KMS-11 (cell line): Measurements from ENCODE around the gene UPF2.

ENCODE experiments used
- H2AFZ ChIP-seq: fragments of 200-600 bp; sonication (generic); 2 replicates; pipeline ENCODE4 v1.6.1; 2016; ENCODE audit warnings: antibody characterized with exemption, mixed run types, low read depth
- H3K27ac ChIP-seq: fragments of 200-600 bp; sonication (generic); 2 replicates; pipeline ENCODE4 v1.6.1; 2016; ENCODE audit warnings: mild to moderate bottlenecking, mixed run types
- H3K27me3 ChIP-seq: fragments of 200-600 bp; sonication (generic); 2 replicates; pipeline ENCODE4 v1.6.1; 2017; ENCODE audit warnings: mild to moderate bottlenecking, low read depth, mixed run types, moderate library complexity; ENCODE audit not compliant: insufficient read depth
- H3K36me3 ChIP-seq: fragments of 200-600 bp; sonication (generic); 2 replicates; pipeline ENCODE4 v1.6.1; 2017; ENCODE audit warnings: mild to moderate bottlenecking, mixed run types; ENCODE audit not compliant: insufficient read depth
- H3K4me1 ChIP-seq: fragments of 200-600 bp; sonication (generic); 2 replicates; pipeline ENCODE4 v1.6.1; 2016; ENCODE audit warnings: mild to moderate bottlenecking, low read depth, mixed run types; ENCODE audit not compliant: poor library complexity, severe bottlenecking
- H3K4me2 ChIP-seq: fragments of 200-600 bp; sonication (generic); 2 replicates; pipeline ENCODE4 v1.7.0; 2016; ENCODE audit warnings: mild to moderate bottlenecking, mixed run types
- H3K4me3 ChIP-seq: fragments of 200-600 bp; sonication (generic); IDR thresholded peaks from 2 replicates; pipeline ENCODE4 v1.6.1; 2017; ENCODE audit warnings: low read depth, low read length, mixed read lengths; ENCODE audit not compliant: insufficient read depth
- H3K79me2 ChIP-seq: fragments of 200-600 bp; sonication (generic); 2 replicates; pipeline ENCODE4 v1.6.1; 2016; ENCODE audit warnings: low read depth, mixed run types; ENCODE audit not compliant: insufficient read depth
- H3K9ac ChIP-seq: fragments of 200-600 bp; sonication (generic); 2 replicates; pipeline ENCODE4 v1.6.1; 2016; ENCODE audit warnings: mild to moderate bottlenecking, mixed run types
- H4K20me1 ChIP-seq: fragments of 200-600 bp; sonication (generic); 2 replicates; pipeline ENCODE4 v1.6.1; 2016; ENCODE audit warnings: mild to moderate bottlenecking, mixed run types; ENCODE audit not compliant: insufficient read depth
- TF ChIP-seq, protein P1 (sequence below): fragments of 200-600 bp; sonication (generic); conservative IDR thresholded peaks from 2 replicates; pipeline ENCODE4 v1.6.1; 2017; ENCODE audit warnings: low read depth, mild to moderate bottlenecking, antibody characterized with exemption, low read length, moderate library complexity, mixed read lengths

UPF2 gene

DNA sequence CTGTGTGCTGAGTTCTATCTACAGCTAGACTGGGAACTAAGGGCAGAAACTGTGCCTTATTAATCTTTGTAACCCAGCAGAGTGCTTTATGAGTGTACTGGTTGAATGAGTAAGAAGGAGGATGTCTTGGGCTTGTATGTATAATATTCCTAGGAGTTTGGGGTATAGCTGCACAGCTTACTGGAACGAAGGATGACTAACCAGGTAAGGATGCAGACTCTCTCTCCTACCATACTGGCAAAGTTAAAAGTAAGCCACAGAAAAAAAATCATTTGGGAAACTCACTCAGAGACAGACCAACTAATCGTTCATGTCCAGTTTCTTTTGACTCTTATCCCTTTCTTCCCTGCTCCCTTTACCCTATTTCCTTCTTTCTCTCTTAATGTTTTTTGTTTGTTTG is 24.7 kb upstream of the UPF2 start:
- no peak overlapping the region for H3K27ac ChIP-seq
- peaks cover 30% of the 10 kb centered on the region for H3K4me1 ChIP-seq
- no peak overlapping the region for H3K4me2 ChIP-seq
- TF ChIP-seq, protein P1, sequence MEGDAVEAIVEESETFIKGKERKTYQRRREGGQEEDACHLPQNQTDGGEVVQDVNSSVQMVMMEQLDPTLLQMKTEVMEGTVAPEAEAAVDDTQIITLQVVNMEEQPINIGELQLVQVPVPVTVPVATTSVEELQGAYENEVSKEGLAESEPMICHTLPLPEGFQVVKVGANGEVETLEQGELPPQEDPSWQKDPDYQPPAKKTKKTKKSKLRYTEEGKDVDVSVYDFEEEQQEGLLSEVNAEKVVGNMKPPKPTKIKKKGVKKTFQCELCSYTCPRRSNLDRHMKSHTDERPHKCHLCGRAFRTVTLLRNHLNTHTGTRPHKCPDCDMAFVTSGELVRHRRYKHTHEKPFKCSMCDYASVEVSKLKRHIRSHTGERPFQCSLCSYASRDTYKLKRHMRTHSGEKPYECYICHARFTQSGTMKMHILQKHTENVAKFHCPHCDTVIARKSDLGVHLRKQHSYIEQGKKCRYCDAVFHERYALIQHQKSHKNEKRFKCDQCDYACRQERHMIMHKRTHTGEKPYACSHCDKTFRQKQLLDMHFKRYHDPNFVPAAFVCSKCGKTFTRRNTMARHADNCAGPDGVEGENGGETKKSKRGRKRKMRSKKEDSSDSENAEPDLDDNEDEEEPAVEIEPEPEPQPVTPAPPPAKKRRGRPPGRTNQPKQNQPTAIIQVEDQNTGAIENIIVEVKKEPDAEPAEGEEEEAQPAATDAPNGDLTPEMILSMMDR, result no peak
- no peak overlapping the region for H3K9ac ChIP-seq
- no peak overlapping the region for H3K4me3 ChIP-seq
- peak overlapping the region; percentile 11; the same call in 1 of the 2 replicates for H2AFZ ChIP-seq
- no peaks in the 10 kb centered on the region for H3K36me3 ChIP-seq
- H3K27me3 ChIP-seq, result no peaks in the 10 kb centered on the region
- peaks cover 17% of the 10 kb centered on the region; the same call in 1 of the 2 replicates for H3K79me2 ChIP-seq
- H4K20me1 ChIP-seq, result no peaks in the 10 kb centered on the region

DNA sequence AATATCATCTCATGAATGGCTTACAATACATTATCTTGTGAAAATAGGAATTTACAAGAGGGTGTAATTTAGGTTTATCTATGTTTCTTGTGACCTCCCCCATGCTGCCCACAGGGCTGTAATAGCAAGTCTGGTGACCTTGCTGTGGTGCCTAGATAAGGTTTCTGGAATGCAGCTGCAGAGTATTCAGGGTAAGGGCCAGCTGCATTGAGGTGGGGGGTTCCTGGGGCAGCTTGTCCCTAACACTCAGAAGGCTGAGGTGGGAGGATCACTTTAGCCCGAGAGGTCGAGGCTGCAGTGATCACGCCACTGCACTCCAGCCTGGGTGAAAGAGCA is 20.8 kb upstream of the UPF2 start:
- H3K4me1 ChIP-seq, result peaks cover 30% of the 10 kb centered on the region
- no peaks in the 10 kb centered on the region for H3K79me2 ChIP-seq
- TF ChIP-seq, protein P1, result no peak
- H3K27me3 ChIP-seq, result no peaks in the 10 kb centered on the region
- no peaks in the 10 kb centered on the region for H4K20me1 ChIP-seq
- no peaks in the 10 kb centered on the region for H3K36me3 ChIP-seq
- H3K4me3 ChIP-seq, result no peak overlapping the region
- H3K9ac ChIP-seq, result no peak overlapping the region
- peak overlapping the region; percentile 72 for H3K27ac ChIP-seq
- peak overlapping the region; percentile 55; the same call in 1 of the 2 replicates for H2AFZ ChIP-seq
- peak overlapping the region; percentile 55; the same call in 1 of the 2 replicates for H3K4me2 ChIP-seq

DNA sequence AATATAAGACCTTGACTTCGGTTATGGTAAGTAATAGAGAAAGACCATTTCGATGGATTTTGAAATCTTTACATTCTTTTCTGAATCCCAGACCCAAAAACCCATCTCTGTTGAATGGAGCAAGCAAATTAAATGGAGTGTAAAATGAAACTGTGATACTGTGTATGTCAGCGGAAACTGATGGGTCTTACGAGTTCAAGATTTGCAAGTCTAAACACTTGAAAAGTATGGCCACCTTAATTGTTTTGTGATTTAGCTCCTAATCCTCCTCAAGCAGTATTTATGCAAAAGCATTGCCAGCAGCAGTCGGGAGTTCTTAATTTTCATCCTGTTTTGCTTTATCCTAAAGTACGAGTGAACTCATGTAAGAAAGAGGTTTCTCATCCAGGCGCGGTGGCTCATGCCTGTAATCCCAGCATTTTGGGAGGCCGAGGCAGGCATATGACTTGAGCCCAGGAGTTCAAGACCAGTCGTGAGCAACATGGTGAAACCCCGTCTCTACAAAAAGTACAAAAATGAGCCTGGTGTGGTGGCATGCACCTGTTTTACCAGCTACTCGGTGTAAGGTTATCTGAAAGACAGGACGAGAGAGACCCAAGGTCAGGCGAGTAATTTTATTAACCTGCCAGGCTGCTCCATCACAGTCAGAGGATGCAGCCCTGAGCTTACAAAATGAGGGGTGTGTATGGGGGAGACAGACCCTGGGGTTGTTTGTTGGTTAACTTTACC is 20.3 kb upstream of the UPF2 start:
- Histone ChIP-seq H3K4me3 (no peak overlapping the region), H4K20me1 (no peaks in the 10 kb centered on the region), H3K9ac (peak overlapping the region; percentile 19; the same call in 1 of the 2 replicates), H3K79me2 (no peaks in the 10 kb centered on the region), H2AFZ (peak overlapping the region; percentile 55), H3K36me3 (no peaks in the 10 kb centered on the region), H3K4me2 (peak overlapping the region; percentile 55), H3K27ac (peak overlapping the region; percentile 72), H3K27me3 (no peaks in the 10 kb centered on the region), H3K4me1 (peaks cover 24% of the 10 kb centered on the region)
- TF ChIP-seq, protein P1, result no peak

DNA sequence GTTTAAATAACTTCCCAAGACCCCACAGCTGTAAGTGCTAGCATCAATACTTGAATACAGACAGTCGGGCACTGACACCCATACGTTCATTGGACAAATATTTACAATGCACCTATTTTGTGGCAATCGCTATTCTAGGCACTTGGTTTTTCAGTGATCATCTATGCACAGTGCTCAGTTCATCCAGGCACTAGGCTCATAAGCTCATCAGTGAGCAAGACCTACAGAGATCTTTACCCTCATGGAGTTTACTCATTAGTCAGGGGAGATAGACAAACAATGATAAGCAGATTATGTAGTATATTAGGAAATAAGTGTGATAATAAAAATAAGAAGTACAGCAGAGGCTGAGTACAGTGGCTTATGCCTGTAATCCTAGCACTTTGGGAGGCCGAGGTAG is 18.5 kb upstream of the UPF2 start:
- no peak overlapping the region for H3K27ac ChIP-seq
- H3K4me3 ChIP-seq, result no peak overlapping the region
- no peak overlapping the region for H3K4me2 ChIP-seq
- H3K9ac ChIP-seq, result no peak overlapping the region
- no peak overlapping the region for H2AFZ ChIP-seq
- no peaks in the 10 kb centered on the region for H3K79me2 ChIP-seq
- no peaks in the 10 kb centered on the region for H3K36me3 ChIP-seq
- no peaks in the 10 kb centered on the region for H3K27me3 ChIP-seq
- H3K4me1 ChIP-seq, result peaks cover 20% of the 10 kb centered on the region
- TF ChIP-seq, protein P1, result no peak
- H4K20me1 ChIP-seq, result no peaks in the 10 kb centered on the region
